ENCODE data around the gene SPEF1. TPM values are rescaled to one million over a fixed set of nuclear protein-coding genes. Genes with fewer than 3 reads are reported as not detected.

The SPEF1 gene
- total RNA-seq, result 1 to 10 TPM in 1 of 4 donors, not detected in 3; 1.3 TPM

GRCh38 chr20:3781153-3781910 is at the start of gene SPEF1:
Gene SPEF1, minus strand, starts transcription at chr20:3781448. Its CDS starts 161 bp downstream, at chr20:3781287.
- no peak for TF ChIP-seq CTCF (IDR thresholded peaks at IDR 0.05; ENCODE audit: low read depth)

GRCh38 chr20:3828798-3829197 is 47.5 kb upstream of the SPEF1 start:
- TF ChIP-seq CTCF (IDR thresholded peaks at IDR 0.05; ENCODE audit: low read depth), result no peak

- no peak for TF ChIP-seq CTCF (IDR thresholded peaks at IDR 0.05; ENCODE audit: low read depth)
Measured at GRCh38 chr20:3826420-3826819, 45.2 kb upstream of the SPEF1 start.

GRCh38 chr20:3825526-3825925 is 44.3 kb upstream of the SPEF1 start:
- no peak for TF ChIP-seq CTCF (IDR thresholded peaks at IDR 0.05; ENCODE audit: low read depth)

GRCh38 chr20:3823881-3824280 is 42.6 kb upstream of the SPEF1 start:
- TF ChIP-seq CTCF (IDR thresholded peaks at IDR 0.05; ENCODE audit: low read depth), result no peak

- TF ChIP-seq CTCF (IDR thresholded peaks at IDR 0.05; ENCODE audit: low read depth), result no peak
Measured at GRCh38 chr20:3821996-3822395, 40.7 kb upstream of the SPEF1 start.

- no peak for TF ChIP-seq CTCF (IDR thresholded peaks at IDR 0.05; ENCODE audit: low read depth)
Measured at GRCh38 chr20:3820901-3821727, 39.9 kb upstream of the SPEF1 start.

Data from subcutaneous adipose tissue (tissue), 4 donors.